ENCODE data around the gene WDFY2.

GRCh38 chr13:51668580-51669195 lies 84.4 kb downstream of the WDFY2 start:
- no peak for TF ChIP-seq CTCF (conservative IDR thresholded peaks at IDR 0.05; ENCODE audit: low read length)
- no peak for TF ChIP-seq EZH2phosphoT487 (IDR thresholded peaks at IDR 0.05; ENCODE audit: borderline replicate concordance)
